Panc1 (cell line): ENCODE data around the gene C20orf204. TPM values are rescaled to one million over a fixed set of nuclear protein-coding genes. Genes with fewer than 3 reads are reported as not detected.

Experiments
- ATAC-seq: fragments of 200-7000 bp; cut with Tn5 transposase; 2 replicates; pipeline ENCODE4 v1.9.1; 2020; ENCODE audit warnings: mild to moderate bottlenecking, moderate library complexity
- BruUV-seq: library from RNA; stranded (reverse); fragments of 400-500 nt; replicated peaks from 2 replicates; lab custom pipeline; 2021; lab: Mats Ljungman, UMichigan
- CTCF ChIA-PET: fragments of 300-600 bp; sonication (Branson Sonifier 250); formaldehyde crosslinking; loops from one replicate; lab custom pipeline; 2022; ENCODE audit warnings: antibody characterized with exemption; lab: Charles Lee
- POLR2A ChIA-PET: fragments of 300-600 bp; sonication (Branson Sonifier 250); formaldehyde crosslinking; loops from one replicate; lab custom pipeline; 2022; ENCODE audit warnings: antibody characterized with exemption; lab: Charles Lee
- DNase-seq: peaks from one replicate; pipeline ENCODE4 v3.0.0-alpha.2; 2010; ENCODE audit warnings: low read depth, low spot score
- H3K27ac ChIP-seq: 2 replicates; pipeline ENCODE4 v1.5.1; 2011; ENCODE audit warnings: mild to moderate bottlenecking, low read length, inconsistent platforms
- H3K27me3 ChIP-seq: fragments of 200-500 bp; sonication (Bioruptor generic); 2 replicates; pipeline ENCODE4 v1.6.0; 2014; ENCODE audit warnings: low read length, inconsistent platforms; ENCODE audit not compliant: control insufficient read depth, insufficient read depth
- H3K36me3 ChIP-seq: fragments of 200-500 bp; sonication (Bioruptor generic); 2 replicates; pipeline ENCODE4 v1.5.1; 2014; ENCODE audit warnings: inconsistent platforms, mild to moderate bottlenecking, low read length, moderate library complexity; ENCODE audit not compliant: control insufficient read depth, insufficient read depth
- H3K4me1 ChIP-seq: 2 replicates; pipeline ENCODE4 v1.5.1; 2011; ENCODE audit warnings: inconsistent platforms, mild to moderate bottlenecking, low read length, moderate library complexity; ENCODE audit not compliant: control insufficient read depth, insufficient read depth
- H3K4me3 ChIP-seq, 2 experiments: 2 replicates each; pipeline ENCODE4 v1.5.1; 2011 to 2012; ENCODE audit warnings: low read depth in 2 of 2, low read length in 2 of 2, mild to moderate bottlenecking in 2 of 2, inconsistent platforms in 1 of 2, moderate library complexity in 1 of 2
- H3K9me3 ChIP-seq: fragments of 200-500 bp; sonication (Bioruptor generic); 2 replicates; pipeline ENCODE4 v1.5.1; 2014; ENCODE audit warnings: low read depth, mild to moderate bottlenecking, inconsistent platforms, low read length, moderate library complexity; ENCODE audit not compliant: control insufficient read depth, insufficient read depth
- POLR2AphosphoS5 ChIP-seq: IDR thresholded peaks from 2 replicates; pipeline ENCODE4 v1.6.1; 2012; ENCODE audit warnings: mild to moderate bottlenecking, low read depth, low read length, moderate library complexity
- SIN3A ChIP-seq: IDR thresholded peaks from 2 replicates; pipeline ENCODE4 v1.6.1; 2012; ENCODE audit warnings: low read depth, mild to moderate bottlenecking, low read length, moderate library complexity, borderline replicate concordance; ENCODE audit not compliant: insufficient read depth
- TCF7L2 ChIP-seq: IDR thresholded peaks from 2 replicates; pipeline ENCODE4 v1.6.1; 2011; ENCODE audit warnings: mild to moderate bottlenecking, low read depth, low read length, inconsistent platforms
- in situ Hi-C: cut with HindIII; loops from 2 replicates; pipeline ENCODE4 v1.10.0; 2016; ENCODE audit warnings: low sequenced_read_pairs, low pct_unique_long_range_greater_than_20kb
- intact Hi-C: fragments of 100-400 bp; cut with micrococcal nuclease; formaldehyde crosslinking; loops from one replicate; pipeline ENCODE4 v1.10.0; 2022; ENCODE audit not compliant: unreplicated experiment
- total RNA-seq: library from RNA; stranded (reverse); gene quantifications from one replicate; pipeline ENCODE4 v1.2.1, GENCODE V29; 2021; ENCODE audit not compliant: unreplicated experiment
- TF ChIP-seq, protein P1 (sequence below): fragments of 450-650 bp; IDR thresholded peaks from 2 replicates; pipeline ENCODE4 v1.5.1; 2017; ENCODE audit warnings: mild to moderate bottlenecking
- TF ChIP-seq, protein P2 (sequence below), 2 experiments: IDR thresholded peaks; 2 replicates each; pipeline ENCODE4 v1.6.1; 2011 to 2012; ENCODE audit warnings: low read depth in 2 of 2, control low read depth in 1 of 2, low read length in 1 of 2, mild to moderate bottlenecking in 1 of 2, moderate library complexity in 1 of 2; ENCODE audit not compliant: insufficient read depth in 1 of 2

The C20orf204 gene
- total RNA-seq, 1 experiment from 2014 or later: 1.9 TPM

DNA sequence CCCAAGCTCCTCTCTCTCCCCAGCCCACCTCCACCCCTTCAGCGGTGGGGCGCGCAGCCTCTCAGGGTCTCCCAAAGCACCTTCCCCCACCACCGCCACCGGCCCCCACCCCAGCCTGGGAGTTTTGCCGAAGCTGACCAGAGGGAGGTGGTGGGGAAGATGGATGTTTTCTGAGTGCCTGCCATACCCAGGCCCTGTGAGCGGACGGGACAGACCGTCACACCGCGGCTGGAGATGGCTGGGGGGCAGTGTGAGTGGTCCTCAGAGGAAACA is 5.7 kb downstream of the C20orf204 start:
- CTCF ChIA-PET: no interaction called here
- BruUV-seq: no TSS peak
- DNase-seq: no peak
- Histone ChIP-seq H3K4me1 (peaks cover 35% of the 10 kb centered on the region), H3K4me3 (no peak overlapping the region), H3K27me3 (no peaks in the 10 kb centered on the region), H3K27ac (no peak overlapping the region), H3K36me3 (no peaks in the 10 kb centered on the region), H3K9me3 (no peaks in the 10 kb centered on the region)
- in situ Hi-C loops: no loop called here
- POLR2A ChIA-PET: interaction anchor here (1.0 kb wide), 1 partner anchor 61 kb away, joined by 3 read pairs; no protein-coding TSS in a partner anchor
- intact Hi-C loops: no loop called here
- no peak for TF ChIP-seq POLR2AphosphoS5
- TF ChIP-seq, protein P1, sequence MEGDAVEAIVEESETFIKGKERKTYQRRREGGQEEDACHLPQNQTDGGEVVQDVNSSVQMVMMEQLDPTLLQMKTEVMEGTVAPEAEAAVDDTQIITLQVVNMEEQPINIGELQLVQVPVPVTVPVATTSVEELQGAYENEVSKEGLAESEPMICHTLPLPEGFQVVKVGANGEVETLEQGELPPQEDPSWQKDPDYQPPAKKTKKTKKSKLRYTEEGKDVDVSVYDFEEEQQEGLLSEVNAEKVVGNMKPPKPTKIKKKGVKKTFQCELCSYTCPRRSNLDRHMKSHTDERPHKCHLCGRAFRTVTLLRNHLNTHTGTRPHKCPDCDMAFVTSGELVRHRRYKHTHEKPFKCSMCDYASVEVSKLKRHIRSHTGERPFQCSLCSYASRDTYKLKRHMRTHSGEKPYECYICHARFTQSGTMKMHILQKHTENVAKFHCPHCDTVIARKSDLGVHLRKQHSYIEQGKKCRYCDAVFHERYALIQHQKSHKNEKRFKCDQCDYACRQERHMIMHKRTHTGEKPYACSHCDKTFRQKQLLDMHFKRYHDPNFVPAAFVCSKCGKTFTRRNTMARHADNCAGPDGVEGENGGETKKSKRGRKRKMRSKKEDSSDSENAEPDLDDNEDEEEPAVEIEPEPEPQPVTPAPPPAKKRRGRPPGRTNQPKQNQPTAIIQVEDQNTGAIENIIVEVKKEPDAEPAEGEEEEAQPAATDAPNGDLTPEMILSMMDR: no peak
- TF ChIP-seq SIN3A: no peak
- TF ChIP-seq, protein P2, sequence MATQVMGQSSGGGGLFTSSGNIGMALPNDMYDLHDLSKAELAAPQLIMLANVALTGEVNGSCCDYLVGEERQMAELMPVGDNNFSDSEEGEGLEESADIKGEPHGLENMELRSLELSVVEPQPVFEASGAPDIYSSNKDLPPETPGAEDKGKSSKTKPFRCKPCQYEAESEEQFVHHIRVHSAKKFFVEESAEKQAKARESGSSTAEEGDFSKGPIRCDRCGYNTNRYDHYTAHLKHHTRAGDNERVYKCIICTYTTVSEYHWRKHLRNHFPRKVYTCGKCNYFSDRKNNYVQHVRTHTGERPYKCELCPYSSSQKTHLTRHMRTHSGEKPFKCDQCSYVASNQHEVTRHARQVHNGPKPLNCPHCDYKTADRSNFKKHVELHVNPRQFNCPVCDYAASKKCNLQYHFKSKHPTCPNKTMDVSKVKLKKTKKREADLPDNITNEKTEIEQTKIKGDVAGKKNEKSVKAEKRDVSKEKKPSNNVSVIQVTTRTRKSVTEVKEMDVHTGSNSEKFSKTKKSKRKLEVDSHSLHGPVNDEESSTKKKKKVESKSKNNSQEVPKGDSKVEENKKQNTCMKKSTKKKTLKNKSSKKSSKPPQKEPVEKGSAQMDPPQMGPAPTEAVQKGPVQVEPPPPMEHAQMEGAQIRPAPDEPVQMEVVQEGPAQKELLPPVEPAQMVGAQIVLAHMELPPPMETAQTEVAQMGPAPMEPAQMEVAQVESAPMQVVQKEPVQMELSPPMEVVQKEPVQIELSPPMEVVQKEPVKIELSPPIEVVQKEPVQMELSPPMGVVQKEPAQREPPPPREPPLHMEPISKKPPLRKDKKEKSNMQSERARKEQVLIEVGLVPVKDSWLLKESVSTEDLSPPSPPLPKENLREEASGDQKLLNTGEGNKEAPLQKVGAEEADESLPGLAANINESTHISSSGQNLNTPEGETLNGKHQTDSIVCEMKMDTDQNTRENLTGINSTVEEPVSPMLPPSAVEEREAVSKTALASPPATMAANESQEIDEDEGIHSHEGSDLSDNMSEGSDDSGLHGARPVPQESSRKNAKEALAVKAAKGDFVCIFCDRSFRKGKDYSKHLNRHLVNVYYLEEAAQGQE (IDR thresholded peaks at IDR 0.05; ENCODE audit: insufficient read depth in 1 of 2, low read depth in 2 of 2, low read length in 1 of 2): no peak
- no peak for TF ChIP-seq TCF7L2
- no peak for ATAC-seq

GRCh38 chr20:64042054-64042781 is 6.2 kb downstream of the C20orf204 start:
- peaks cover 32% of the 10 kb centered on the region for H3K4me1 ChIP-seq
- no peaks in the 10 kb centered on the region for H3K9me3 ChIP-seq
- no peaks in the 10 kb centered on the region for H3K27me3 ChIP-seq
- DNase-seq (no peak), ATAC-seq (no peak)
- H3K36me3 ChIP-seq: no peaks in the 10 kb centered on the region
- TF ChIP-seq, protein P2 (IDR thresholded peaks at IDR 0.05; ENCODE audit: insufficient read depth in 1 of 2, low read depth in 2 of 2, low read length in 1 of 2): no peak
- no peak for TF ChIP-seq SIN3A
- TF ChIP-seq POLR2AphosphoS5: no peak
- TF ChIP-seq, protein P1: no peak
- TF ChIP-seq TCF7L2: no peak
- ChIA-PET POLR2A (interaction anchor here (1.0 kb wide), 1 partner anchor 62 kb away, joined by 3 read pairs; no protein-coding TSS in a partner anchor), CTCF (no interaction called here)
- intact Hi-C loops: no loop called here
- no TSS peak for BruUV-seq
- in situ Hi-C loops: no loop called here
- peak overlapping the region; percentile 65 for H3K27ac ChIP-seq
- peak overlapping the region; percentile 33 to 49 for H3K4me3 ChIP-seq
